MM.1S (cell line): Measurements from ENCODE around the gene PSMD12.

ENCODE experiments used
- DNase-seq: peaks from one replicate; pipeline ENCODE4 v3.0.0-alpha.2; 2015
- H2AFZ ChIP-seq: fragments of 300-600 bp; sonication (generic); 2 replicates; pipeline ENCODE4 v1.6.0; 2016; ENCODE audit warnings: antibody characterized with exemption, low read length
- H3F3A ChIP-seq: fragments of 300-600 bp; sonication (generic); 2 replicates; pipeline ENCODE4 v1.6.1; 2016; ENCODE audit warnings: mild to moderate bottlenecking, antibody characterized with exemption, low read length, moderate library complexity, mixed read lengths; ENCODE audit not compliant: insufficient read depth
- H3K27ac ChIP-seq: fragments of 300-600 bp; sonication (generic); 2 replicates; pipeline ENCODE4 v1.5.1; 2016; ENCODE audit warnings: mild to moderate bottlenecking, low read length
- H3K27me3 ChIP-seq: fragments of 300-600 bp; sonication (generic); replicated peaks from 2 replicates; pipeline ENCODE4 v1.6.0; 2016; ENCODE audit warnings: low read length; ENCODE audit not compliant: insufficient read depth
- H3K36me3 ChIP-seq: fragments of 300-600 bp; sonication (generic); replicated peaks from 2 replicates; pipeline ENCODE4 v1.6.1; 2016; ENCODE audit warnings: mild to moderate bottlenecking, low read length, mixed read lengths; ENCODE audit not compliant: insufficient read depth
- H3K4me1 ChIP-seq: fragments of 300-600 bp; sonication (generic); 2 replicates; pipeline ENCODE4 v1.6.1; 2016; ENCODE audit warnings: low read length, mixed read lengths
- H3K4me2 ChIP-seq: fragments of 300-600 bp; sonication (generic); 2 replicates; pipeline ENCODE4 v1.6.0; 2016; ENCODE audit warnings: low read depth, low read length
- H3K4me3 ChIP-seq: fragments of 300-600 bp; sonication (generic); 2 replicates; pipeline ENCODE4 v1.5.1; 2016; ENCODE audit warnings: low read length, mixed read lengths
- H3K79me2 ChIP-seq: fragments of 300-600 bp; sonication (generic); 2 replicates; pipeline ENCODE4 v1.6.1; 2016; ENCODE audit warnings: mixed run types, low read length, mixed read lengths
- H3K9ac ChIP-seq: fragments of 300-600 bp; sonication (generic); 2 replicates; pipeline ENCODE4 v1.6.1; 2016; ENCODE audit warnings: low read length, mixed read lengths
- H3K9me2 ChIP-seq: fragments of 300-600 bp; sonication (generic); replicated peaks from 2 replicates; pipeline ENCODE4 v1.6.1; 2016; ENCODE audit warnings: mild to moderate bottlenecking, low read length, mixed read lengths; ENCODE audit not compliant: insufficient read depth
- H3K9me3 ChIP-seq: fragments of 300-600 bp; sonication (generic); replicated peaks from 2 replicates; pipeline ENCODE4 v1.6.1; 2016; ENCODE audit warnings: mild to moderate bottlenecking, low read length, mixed read lengths; ENCODE audit not compliant: insufficient read depth
- H4K20me1 ChIP-seq: fragments of 300-600 bp; sonication (generic); 2 replicates; pipeline ENCODE4 v1.6.1; 2016; ENCODE audit warnings: mild to moderate bottlenecking, low read length, moderate library complexity, mixed read lengths; ENCODE audit not compliant: insufficient read depth
- CTCF ChIP-seq: fragments of 300-600 bp; sonication (generic); IDR thresholded peaks from 2 replicates; pipeline ENCODE4 v1.5.1; 2016; ENCODE audit warnings: antibody characterized with exemption, low read length, mixed read lengths
- EZH2 ChIP-seq: fragments of 300-600 bp; sonication (generic); optimal IDR thresholded peaks from 2 replicates; pipeline ENCODE3; 2017; ENCODE audit warnings: low read depth, mild to moderate bottlenecking, antibody characterized with exemption, low read length, mixed read lengths
- EZH2phosphoT487 ChIP-seq: fragments of 300-600 bp; sonication (generic); IDR thresholded peaks from 2 replicates; pipeline ENCODE4 v1.6.1; 2018; ENCODE audit warnings: antibody characterized with exemption, low read length

PSMD12 gene

GRCh38 chr17:67366193-67367157 lies at the start of gene PSMD12:
Gene PSMD12, minus strand, starts transcription at chr17:67366577. Its CDS starts 58 bp downstream, at chr17:67366519.
- no peaks in the 10 kb centered on the region for H3K9me2 ChIP-seq
- H3K4me2 ChIP-seq: peak within 1 kb of the TSS; percentile 69
- H3F3A ChIP-seq: peaks cover 16% of the 10 kb centered on the region; the same call in 1 of the 2 replicates
- no peaks in the 10 kb centered on the region for H3K27me3 ChIP-seq
- peak within 1 kb of the TSS; percentile 98 for H3K9ac ChIP-seq
- H3K4me1 ChIP-seq: peaks cover 5% of the 10 kb centered on the region; the same call in 1 of the 2 replicates
- H3K79me2 ChIP-seq: peaks cover 50% of the 10 kb centered on the region
- H4K20me1 ChIP-seq: peaks cover 13% of the 10 kb centered on the region; the same call in 1 of the 2 replicates
- TF ChIP-seq CTCF: no peak
- no peak for TF ChIP-seq EZH2
- TF ChIP-seq EZH2phosphoT487: no peak
- peak within 1 kb of the TSS; percentile 67 for H2AFZ ChIP-seq
- H3K4me3 ChIP-seq: peak within 1 kb of the TSS; percentile 99
- peak within 1 kb of the TSS; percentile 66 for H3K27ac ChIP-seq
- peak; percentile 90 for DNase-seq
- H3K9me3 ChIP-seq: no peaks in the 10 kb centered on the region
- no peaks in the 10 kb centered on the region; the same call in 1 of the 2 replicates for H3K36me3 ChIP-seq

GRCh38 chr17:67415291-67415690 lies 48.9 kb upstream of the PSMD12 start:
- Histone ChIP-seq H3K9me3 (no peaks in the 10 kb centered on the region), H3K4me3 (no peak overlapping the region), H3K4me1 (no peaks in the 10 kb centered on the region), H3K27ac (no peak overlapping the region), H4K20me1 (no peaks in the 10 kb centered on the region), H3K27me3 (no peaks in the 10 kb centered on the region), H3K9me2 (no peaks in the 10 kb centered on the region), H3K4me2 (no peak overlapping the region), H3K36me3 (no peaks in the 10 kb centered on the region), H3K79me2 (peaks cover 19% of the 10 kb centered on the region), H3K9ac (no peak overlapping the region), H3F3A (no peaks in the 10 kb centered on the region), H2AFZ (no peak overlapping the region)
- DNase-seq: no peak
- no peak for TF ChIP-seq CTCF
- no peak for TF ChIP-seq EZH2
- TF ChIP-seq EZH2phosphoT487: no peak

- Histone ChIP-seq H3K36me3 (no peaks in the 10 kb centered on the region), H3K79me2 (peaks cover 19% of the 10 kb centered on the region), H3K27me3 (no peaks in the 10 kb centered on the region), H3K4me3 (no peak overlapping the region), H2AFZ (no peak overlapping the region), H3K4me1 (no peaks in the 10 kb centered on the region), H3K9ac (no peak overlapping the region), H3F3A (no peaks in the 10 kb centered on the region), H4K20me1 (no peaks in the 10 kb centered on the region), H3K27ac (no peak overlapping the region), H3K4me2 (no peak overlapping the region), H3K9me3 (no peaks in the 10 kb centered on the region), H3K9me2 (no peaks in the 10 kb centered on the region)
- DNase-seq: no peak
- TF ChIP-seq EZH2 (no peak), EZH2phosphoT487 (no peak), CTCF (no peak)
These were observed 48.2 kb upstream of the PSMD12 start for GRCh38 chr17:67414559-67414958.
